ENCODE measurements around the gene PIK3AP1. TPM values are rescaled to one million over a fixed set of nuclear protein-coding genes. Genes with fewer than 3 reads are reported as not detected.

The PIK3AP1 gene
- polyA plus RNA-seq, 1 of the 3 experiments (the other 2 are of a cell fraction): 0.07 TPM

GRCh38 chr10:96664563-96664962 is 55.8 kb downstream of the PIK3AP1 start:
- no peak for DNase-seq
- Histone ChIP-seq H3K9me2 (no peaks in the 10 kb centered on the region), H3K36me3 (replicated peaks in 1 of 2; ENCODE audit: control insufficient read depth in 1 of 2, insufficient read depth in 2 of 2, low read length in 1 of 2) (no peaks in the 10 kb centered on the region), H3K27me3 (ENCODE audit: insufficient read depth) (peaks cover 4% of the 10 kb centered on the region; the same call in 1 of the 2 replicates), H3K9me3 (no peaks in the 10 kb centered on the region), H3K4me2 (no peak overlapping the region), H3K27ac (ENCODE audit: low read depth in 2 of 2, low read length in 1 of 2) (no peak overlapping the region), H3K4me1 (ENCODE audit: control insufficient read depth in 1 of 2, insufficient read depth in 2 of 2, low read depth in 1 of 2, low read length in 1 of 2) (0 out of 4 replicates have a peak, but pooled peaks cover 0 to 4% of the 10 kb centered on the region in 2 experiments), H3K9ac (no peak overlapping the region), H3K79me2 (ENCODE audit: insufficient read depth) (no peaks in the 10 kb centered on the region), H3K4me3 (ENCODE audit: low read depth in 2 of 2, low read length in 1 of 2) (no peak overlapping the region), H4K20me1 (ENCODE audit: insufficient read depth) (no peaks in the 10 kb centered on the region), H2AFZ (ENCODE audit: low read depth) (no peak overlapping the region), H3F3A (replicated peaks; ENCODE audit: insufficient read depth) (peaks cover 6% of the 10 kb centered on the region)
- CTCF ChIA-PET: interaction anchor here (1.0 to 1.6 kb wide), 3 partner anchors 13 to 25 kb away, joined by 3 to 5 read pairs (median 5); no protein-coding TSS in a partner anchor
- POLR2A ChIA-PET: no interaction called here
- 73% methylated on average over 3 of the region's 3 CpGs for WGBS (ENCODE audit: low lambda C conversion rate)
- TF ChIP-seq MXI1 (IDR thresholded peaks at IDR 0.05; ENCODE audit: low read depth, low read length): no peak
- TF ChIP-seq NFIC (IDR thresholded peaks at IDR 0.05; ENCODE audit: borderline replicate concordance): no peak
- TF ChIP-seq JUND (IDR thresholded peaks at IDR 0.05): no peak
- TF ChIP-seq CHD2 (IDR thresholded peaks at IDR 0.05; ENCODE audit: low read length, partially characterized antibody): no peak
- no peak for TF ChIP-seq PBX3 (IDR thresholded peaks at IDR 0.05)
- no peak for TF ChIP-seq REST (IDR thresholded peaks at IDR 0.05; ENCODE audit: low read depth, low read length)
- no peak for TF ChIP-seq MEF2A (IDR thresholded peaks at IDR 0.05; ENCODE audit: borderline replicate concordance, low read depth)
- no peak for TF ChIP-seq TEAD4 (IDR thresholded peaks at IDR 0.05; ENCODE audit: borderline replicate concordance, insufficient read depth)
- TF ChIP-seq RFX5 (IDR thresholded peaks at IDR 0.05; ENCODE audit: low read length): no peak
- TF ChIP-seq FOXM1 (IDR thresholded peaks at IDR 0.05; ENCODE audit: low read depth): no peak
- no peak for TF ChIP-seq EZH2phosphoT487 (IDR thresholded peaks at IDR 0.05; ENCODE audit: borderline replicate concordance, low read depth)
- TF ChIP-seq TAF1 (IDR thresholded peaks at IDR 0.05; ENCODE audit: borderline replicate concordance, low read depth, low read length): no peak
- TF ChIP-seq SMC3 (IDR thresholded peaks at IDR 0.05; ENCODE audit: low read depth, low read length): no peak
- TF ChIP-seq USF1 (IDR thresholded peaks at IDR 0.05; ENCODE audit: borderline replicate concordance, low read depth): no peak
- no peak for TF ChIP-seq RXRA (IDR thresholded peaks at IDR 0.05; ENCODE audit: borderline replicate concordance, low read depth)
- no peak for TF ChIP-seq FOXJ3 (CRISPR knock-in tag; IDR thresholded peaks at IDR 0.05)
